Activated T-helper 17 cell treated with anti-CD3 and anti-CD28 coated beads, Interleukin-2, amount 50 U/mL, for 72 hours (primary cell): ENCODE measurements around the gene TXNDC16. TPM values are rescaled to one million over a fixed set of nuclear protein-coding genes. Genes with fewer than 3 reads are reported as not detected.
"Not testable (repeated sequence)": the region's sequence is repeated elsewhere in the genome, so short reads cannot be mapped to it uniquely, and the experiment has no call there.

Source experiments
- ATAC-seq: fragments of 150-1000 bp; cut with Tn5 transposase; replicated peaks from 2 replicates; pipeline ENCODE4 v1.10.0; 2021; ENCODE audit warnings: mild to moderate bottlenecking, moderate library complexity
- H3K27ac Mint-ChIP-seq: one replicate; pipeline ENCODE4 v1.8.0; 2022; ENCODE audit warnings: mixed read lengths
- H3K27me3 Mint-ChIP-seq: one replicate; pipeline ENCODE4 v1.8.0; 2022; ENCODE audit warnings: mixed read lengths
- H3K36me3 Mint-ChIP-seq: one replicate; pipeline ENCODE4 v1.8.0; 2022; ENCODE audit warnings: low read depth, mild to moderate bottlenecking, mixed read lengths
- H3K4me1 Mint-ChIP-seq: one replicate; pipeline ENCODE4 v1.8.0; 2022; ENCODE audit warnings: mixed read lengths
- H3K4me3 Mint-ChIP-seq: one replicate; pipeline ENCODE4 v1.8.0; 2022; ENCODE audit warnings: mild to moderate bottlenecking, mixed read lengths
- H3K9me3 Mint-ChIP-seq: one replicate; pipeline ENCODE4 v1.8.0; 2022; ENCODE audit warnings: mixed read lengths
- total RNA-seq, 2 donors: library from RNA; stranded (reverse); gene quantifications; one replicate each; pipeline ENCODE4 v1.2.3, GENCODE V29; 2022

Gene TXNDC16, protein sequence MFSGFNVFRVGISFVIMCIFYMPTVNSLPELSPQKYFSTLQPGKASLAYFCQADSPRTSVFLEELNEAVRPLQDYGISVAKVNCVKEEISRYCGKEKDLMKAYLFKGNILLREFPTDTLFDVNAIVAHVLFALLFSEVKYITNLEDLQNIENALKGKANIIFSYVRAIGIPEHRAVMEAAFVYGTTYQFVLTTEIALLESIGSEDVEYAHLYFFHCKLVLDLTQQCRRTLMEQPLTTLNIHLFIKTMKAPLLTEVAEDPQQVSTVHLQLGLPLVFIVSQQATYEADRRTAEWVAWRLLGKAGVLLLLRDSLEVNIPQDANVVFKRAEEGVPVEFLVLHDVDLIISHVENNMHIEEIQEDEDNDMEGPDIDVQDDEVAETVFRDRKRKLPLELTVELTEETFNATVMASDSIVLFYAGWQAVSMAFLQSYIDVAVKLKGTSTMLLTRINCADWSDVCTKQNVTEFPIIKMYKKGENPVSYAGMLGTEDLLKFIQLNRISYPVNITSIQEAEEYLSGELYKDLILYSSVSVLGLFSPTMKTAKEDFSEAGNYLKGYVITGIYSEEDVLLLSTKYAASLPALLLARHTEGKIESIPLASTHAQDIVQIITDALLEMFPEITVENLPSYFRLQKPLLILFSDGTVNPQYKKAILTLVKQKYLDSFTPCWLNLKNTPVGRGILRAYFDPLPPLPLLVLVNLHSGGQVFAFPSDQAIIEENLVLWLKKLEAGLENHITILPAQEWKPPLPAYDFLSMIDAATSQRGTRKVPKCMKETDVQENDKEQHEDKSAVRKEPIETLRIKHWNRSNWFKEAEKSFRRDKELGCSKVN
- 1 to 10 TPM; 5.6 to 7.7 TPM for total RNA-seq

GRCh38 chr14:52552063-52552988 is at the start of gene TXNDC16, which contains the start of gene GPR137C:
Gene TXNDC16, minus strand, starts transcription at chr14:52552505. Its CDS starts 8,948 bp downstream, at chr14:52543557.
Gene GPR137C, plus strand, starts transcription at chr14:52552836. Its CDS starts 312 bp downstream, at chr14:52553148.
- Mint-ChIP-seq H3K27me3 (peaks cover 7% of the 10 kb centered on the region), H3K4me3 (peak within 1 kb of the TSS; percentile 96), H3K27ac (peak within 1 kb of the TSS; percentile 95), H3K36me3 (no peaks in the 10 kb centered on the region), H3K9me3 (no peaks in the 10 kb centered on the region), H3K4me1 (peaks cover 16% of the 10 kb centered on the region)
- ATAC-seq = peak; percentile 94

DNA sequence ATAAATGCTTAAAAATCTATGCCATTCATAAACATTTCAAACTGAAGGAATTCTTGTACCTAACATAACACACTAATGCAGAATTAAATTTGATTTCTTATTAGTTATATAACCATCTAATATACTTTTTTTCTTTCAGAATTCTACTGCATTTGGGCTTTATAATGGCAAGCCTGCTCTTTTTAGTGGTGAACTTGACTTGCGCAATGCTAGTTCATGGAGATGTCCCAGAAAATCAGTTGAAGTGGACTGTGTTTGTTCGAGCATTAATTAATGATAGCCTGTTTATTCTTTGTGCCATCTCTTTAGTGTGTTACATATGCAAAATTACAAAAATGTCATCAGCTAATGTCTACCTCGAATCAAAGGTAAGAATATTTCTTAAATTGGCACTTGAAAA is 47.7 kb upstream of the TXNDC16 start:
- H3K36me3 Mint-ChIP-seq = no peaks in the 10 kb centered on the region
- peaks cover 5% of the 10 kb centered on the region for H3K9me3 Mint-ChIP-seq
- no peak for ATAC-seq
- no peak overlapping the region for H3K4me3 Mint-ChIP-seq
- H3K27me3 Mint-ChIP-seq = no peaks in the 10 kb centered on the region
- no peak overlapping the region for H3K27ac Mint-ChIP-seq
- no peaks in the 10 kb centered on the region for H3K4me1 Mint-ChIP-seq

- Mint-ChIP-seq H3K4me3 (no peak overlapping the region), H3K4me1 (no peaks in the 10 kb centered on the region), H3K36me3 (no peaks in the 10 kb centered on the region), H3K27me3 (no peaks in the 10 kb centered on the region), H3K9me3 (peaks cover 4% of the 10 kb centered on the region), H3K27ac (no peak overlapping the region)
- no peak for ATAC-seq
Measured at GRCh38 chr14:52598568-52598967, 46.3 kb upstream of the TXNDC16 start.

DNA sequence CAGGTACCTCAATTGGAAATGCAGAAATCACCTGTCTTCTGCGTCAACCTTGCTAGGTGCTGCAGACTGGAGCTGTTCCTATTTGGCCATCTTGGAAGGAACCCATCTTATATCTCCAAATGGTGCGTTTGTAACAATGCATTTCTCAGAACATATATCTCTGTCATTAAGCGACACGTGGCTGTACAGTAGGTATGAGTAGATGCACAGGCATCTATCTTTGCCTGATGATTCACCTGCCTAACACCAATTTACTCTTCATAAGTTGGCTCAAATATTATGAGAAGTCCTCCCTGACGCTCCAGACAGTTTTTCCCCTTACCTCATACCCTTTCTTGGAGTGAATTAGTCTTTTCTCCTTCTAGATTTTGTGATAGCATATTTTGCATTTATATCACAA is 44.6 kb upstream of the TXNDC16 start:
- Mint-ChIP-seq H3K4me3 (no peak overlapping the region), H3K9me3 (peaks cover 4% of the 10 kb centered on the region), H3K36me3 (no peaks in the 10 kb centered on the region), H3K4me1 (no peaks in the 10 kb centered on the region), H3K27ac (no peak overlapping the region), H3K27me3 (no peaks in the 10 kb centered on the region)
- no peak for ATAC-seq

GRCh38 chr14:52596320-52596719 is 44.0 kb upstream of the TXNDC16 start:
- no peaks in the 10 kb centered on the region for H3K36me3 Mint-ChIP-seq
- no peak overlapping the region for H3K4me3 Mint-ChIP-seq
- H3K9me3 Mint-ChIP-seq = peaks cover 4% of the 10 kb centered on the region
- no peak for ATAC-seq
- H3K4me1 Mint-ChIP-seq = no peaks in the 10 kb centered on the region
- H3K27ac Mint-ChIP-seq = no peak overlapping the region
- H3K27me3 Mint-ChIP-seq = no peaks in the 10 kb centered on the region

GRCh38 chr14:52590318-52590717 is 38.0 kb upstream of the TXNDC16 start:
- Mint-ChIP-seq H3K27ac (no peak overlapping the region), H3K4me1 (no peaks in the 10 kb centered on the region), H3K4me3 (no peak overlapping the region), H3K9me3 (peaks cover 4% of the 10 kb centered on the region), H3K36me3 (no peaks in the 10 kb centered on the region), H3K27me3 (peaks cover 4% of the 10 kb centered on the region)
- ATAC-seq = no peak

DNA sequence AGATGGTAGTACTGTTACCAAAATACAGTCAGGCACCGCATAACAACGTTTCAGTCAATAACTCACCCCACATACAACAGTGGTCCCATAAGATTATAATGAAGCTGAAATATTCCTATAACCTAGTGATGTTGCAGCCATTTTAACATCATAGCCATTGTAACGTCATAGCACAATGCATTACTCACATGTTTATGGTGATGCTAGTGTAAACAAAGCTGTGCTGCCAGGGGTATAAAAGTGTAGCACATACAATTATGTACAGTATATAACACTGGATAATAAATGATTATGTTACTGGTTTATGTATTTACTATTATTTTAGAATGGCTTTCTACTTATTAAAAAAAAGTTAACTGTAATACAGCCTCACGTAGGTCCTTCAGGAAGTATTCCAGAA is 37.3 kb upstream of the TXNDC16 start:
- Mint-ChIP-seq H3K27me3 (peaks cover 4% of the 10 kb centered on the region), H3K4me3 (no peak overlapping the region), H3K36me3 (no peaks in the 10 kb centered on the region), H3K9me3 (peaks cover 4% of the 10 kb centered on the region), H3K27ac (no peak overlapping the region), H3K4me1 (no peaks in the 10 kb centered on the region)
- no peak for ATAC-seq

DNA sequence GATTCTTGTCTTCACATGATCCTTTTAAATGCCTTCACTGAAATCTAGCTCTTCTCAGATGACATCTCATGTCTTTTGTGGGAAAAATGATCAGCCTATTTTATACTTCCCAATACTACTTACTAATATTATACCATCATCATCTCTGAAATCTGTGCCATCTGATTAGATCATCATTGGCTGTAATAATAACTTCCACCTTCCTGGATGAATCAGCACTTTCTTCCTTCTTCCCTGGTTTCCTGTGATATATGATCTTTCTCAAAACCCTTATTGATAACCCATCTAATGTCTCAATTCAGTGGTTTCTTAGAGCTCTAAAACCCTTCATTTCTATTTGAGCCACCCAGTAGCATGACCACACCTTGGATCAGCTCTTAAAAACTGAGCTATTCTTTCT is 31.2 kb upstream of the TXNDC16 start:
- Mint-ChIP-seq H3K9me3 (no peaks in the 10 kb centered on the region), H3K36me3 (no peaks in the 10 kb centered on the region), H3K27me3 (peaks cover 4% of the 10 kb centered on the region), H3K4me3 (no peak overlapping the region), H3K27ac (no peak overlapping the region), H3K4me1 (no peaks in the 10 kb centered on the region)
- ATAC-seq = no peak

GRCh38 chr14:52575858-52576257 is 23.6 kb upstream of the TXNDC16 start:
- peaks cover 4% of the 10 kb centered on the region for H3K9me3 Mint-ChIP-seq
- H3K36me3 Mint-ChIP-seq = no peaks in the 10 kb centered on the region
- ATAC-seq = no peak
- no peak overlapping the region for H3K4me3 Mint-ChIP-seq
- H3K4me1 Mint-ChIP-seq = no peaks in the 10 kb centered on the region
- H3K27ac Mint-ChIP-seq = no peak overlapping the region
- peaks cover 8% of the 10 kb centered on the region for H3K27me3 Mint-ChIP-seq

- ATAC-seq, H3K36me3 Mint-ChIP-seq, H3K4me1 Mint-ChIP-seq, H3K4me3 Mint-ChIP-seq, H3K27ac Mint-ChIP-seq: not testable (repeated sequence)
- Mint-ChIP-seq H3K9me3 (peaks cover 17% of the 10 kb centered on the region), H3K27me3 (peaks cover 15% of the 10 kb centered on the region)
Measured at GRCh38 chr14:52568454-52568853, 16.1 kb upstream of the TXNDC16 start.

GRCh38 chr14:52563120-52563519 is 10.8 kb upstream of the TXNDC16 start:
- peak; percentile 73 for ATAC-seq
- Mint-ChIP-seq H3K36me3 (no peaks in the 10 kb centered on the region), H3K4me1 (no peaks in the 10 kb centered on the region), H3K9me3 (no peaks in the 10 kb centered on the region), H3K4me3 (no peak overlapping the region), H3K27me3 (peaks cover 7% of the 10 kb centered on the region), H3K27ac (no peak overlapping the region)

GRCh38 chr14:52558688-52559087 is 6.4 kb upstream of the TXNDC16 start:
- Mint-ChIP-seq H3K27me3 (peaks cover 7% of the 10 kb centered on the region), H3K27ac (no peak overlapping the region), H3K9me3 (no peaks in the 10 kb centered on the region), H3K4me3 (no peak overlapping the region), H3K4me1 (no peaks in the 10 kb centered on the region), H3K36me3 (no peaks in the 10 kb centered on the region)
- no peak for ATAC-seq

DNA sequence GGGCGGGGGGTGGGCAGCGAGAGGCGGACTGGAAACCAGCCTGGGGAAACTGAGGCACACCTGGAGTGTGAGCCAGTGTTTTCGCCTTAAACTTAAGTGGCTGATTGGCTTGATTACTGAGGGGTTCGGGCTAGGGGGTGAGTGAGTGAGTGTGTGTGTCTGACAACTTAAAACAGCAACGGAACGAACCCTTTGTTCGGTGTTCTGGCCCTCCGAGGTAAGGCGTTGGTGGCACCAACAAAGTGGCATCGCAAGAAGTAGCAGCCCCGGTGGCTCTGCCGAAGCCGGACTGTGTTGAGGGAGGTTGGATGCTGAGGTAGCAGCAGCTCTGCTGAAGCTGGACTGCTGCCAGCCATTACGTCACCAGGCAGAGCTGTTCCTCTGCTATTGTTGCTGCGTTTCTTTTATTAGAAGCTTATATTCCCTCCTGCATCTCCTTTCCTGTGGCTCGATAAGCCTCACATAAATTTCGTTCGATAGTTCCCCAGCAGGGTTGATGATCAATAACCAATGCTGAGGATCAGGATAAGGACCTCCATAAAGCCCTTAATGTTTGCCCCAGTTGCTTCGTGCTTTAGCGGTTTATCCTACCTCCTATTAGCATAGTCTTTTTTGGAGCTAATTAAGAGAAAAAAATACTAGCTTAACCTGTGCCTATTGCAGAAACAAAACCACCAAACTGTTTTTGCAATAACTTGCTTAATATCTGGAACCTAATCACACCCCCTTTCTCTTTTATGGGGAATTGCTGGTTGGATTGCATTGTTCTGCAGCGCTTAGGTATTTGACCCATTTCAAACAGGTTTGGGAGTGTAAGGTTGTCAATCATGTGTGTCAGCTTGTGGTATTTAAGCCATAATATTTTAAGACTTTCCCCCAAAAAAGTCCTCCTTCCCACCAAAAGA is 1.6 kb upstream of the TXNDC16 start:
- Mint-ChIP-seq H3K36me3 (no peaks in the 10 kb centered on the region), H3K4me3 (peak overlapping the region; percentile 96), H3K27me3 (peaks cover 7% of the 10 kb centered on the region), H3K9me3 (no peaks in the 10 kb centered on the region), H3K27ac (peak overlapping the region; percentile 86), H3K4me1 (peaks cover 16% of the 10 kb centered on the region)
- ATAC-seq = peak; percentile 16
